OCI-LY1 (cell line): ENCODE results near the gene PCDHB16.

Source experiments
- H2AFZ ChIP-seq: fragments of 200-600 bp; sonication (generic), shearing (Covaris generic); 2 replicates; pipeline ENCODE4 v1.6.0; 2014; ENCODE audit warnings: antibody characterized with exemption, mild to moderate bottlenecking, low read length
- H3F3A ChIP-seq: fragments of 200-600 bp; sonication (generic), shearing (Covaris generic); 2 replicates; pipeline ENCODE4 v1.6.0; 2014; ENCODE audit warnings: mild to moderate bottlenecking, antibody characterized with exemption, low read length, moderate library complexity; ENCODE audit not compliant: insufficient read depth
- H3K27ac ChIP-seq: fragments of 200-600 bp; sonication (generic); 2 replicates; pipeline ENCODE4 v1.5.1; 2014; ENCODE audit warnings: low read length, mixed run types, mild to moderate bottlenecking, low read depth; ENCODE audit not compliant: poor library complexity, severe bottlenecking
- H3K27me3 ChIP-seq: fragments of 200-600 bp; sonication (generic); 2 replicates; pipeline ENCODE4 v1.6.0; 2014; ENCODE audit warnings: antibody characterized with exemption, mild to moderate bottlenecking, low read length, moderate library complexity; ENCODE audit not compliant: insufficient read depth
- H3K36me3 ChIP-seq: fragments of 200-600 bp; sonication (generic); 2 replicates; pipeline ENCODE4 v1.6.1; 2014; ENCODE audit warnings: mild to moderate bottlenecking, antibody characterized with exemption, low read length, moderate library complexity, mixed read lengths; ENCODE audit not compliant: insufficient read depth
- H3K4me1 ChIP-seq: fragments of 200-600 bp; sonication (generic); 2 replicates; pipeline ENCODE4 v1.5.1; 2014; ENCODE audit warnings: mild to moderate bottlenecking, low read length, moderate library complexity; ENCODE audit not compliant: insufficient read depth, severe bottlenecking
- H3K4me2 ChIP-seq: fragments of 200-600 bp; sonication (generic), shearing (Covaris generic); 2 replicates; pipeline ENCODE4 v1.6.1; 2014; ENCODE audit warnings: low read length
- H3K4me3 ChIP-seq: fragments of 200-600 bp; sonication (generic); 2 replicates; pipeline ENCODE4 v1.5.1; 2014; ENCODE audit warnings: low read length, low read depth, mild to moderate bottlenecking, mixed read lengths; ENCODE audit not compliant: poor library complexity, severe bottlenecking
- H3K79me2 ChIP-seq: fragments of 200-600 bp; shearing (Covaris generic); 2 replicates; pipeline ENCODE4 v1.6.1; 2016; ENCODE audit warnings: mixed run types, low read length, mixed read lengths; ENCODE audit not compliant: insufficient read depth
- H3K9ac ChIP-seq: fragments of 200-600 bp; sonication (generic), shearing (Covaris generic); 2 replicates; pipeline ENCODE4 v1.6.1; 2014; ENCODE audit warnings: mild to moderate bottlenecking, low read length, mixed read lengths
- H3K9me2 ChIP-seq: fragments of 200-600 bp; sonication (generic), shearing (Covaris generic); 2 replicates; pipeline ENCODE4 v1.6.1; 2014; ENCODE audit warnings: low read depth, mild to moderate bottlenecking, low read length, mixed read lengths
- H3K9me3 ChIP-seq: fragments of 200-600 bp; shearing (Covaris generic); 2 replicates; pipeline ENCODE4 v1.6.1; 2014; ENCODE audit warnings: low read length, mixed read lengths
- H4K20me1 ChIP-seq: fragments of 200-600 bp; sonication (generic), shearing (Covaris generic); 2 replicates; pipeline ENCODE4 v1.6.0; 2016; ENCODE audit warnings: mild to moderate bottlenecking, low read length; ENCODE audit not compliant: insufficient read depth
- EZH2 ChIP-seq: fragments of 200-600 bp; sonication (generic), shearing (Covaris generic); IDR thresholded peaks from 2 replicates; pipeline ENCODE4 v1.8.0; 2017; ENCODE audit warnings: borderline replicate concordance, mixed run types, mild to moderate bottlenecking, antibody characterized with exemption, low read length, moderate library complexity, mixed read lengths
- TF ChIP-seq, protein P1 (sequence below): fragments of 200-600 bp; sonication (generic), shearing (Covaris generic); IDR thresholded peaks from 2 replicates; pipeline ENCODE4 v1.5.1; 2017; ENCODE audit warnings: mild to moderate bottlenecking, antibody characterized with exemption, low read length, moderate library complexity, mixed read lengths

Gene PCDHB16

DNA sequence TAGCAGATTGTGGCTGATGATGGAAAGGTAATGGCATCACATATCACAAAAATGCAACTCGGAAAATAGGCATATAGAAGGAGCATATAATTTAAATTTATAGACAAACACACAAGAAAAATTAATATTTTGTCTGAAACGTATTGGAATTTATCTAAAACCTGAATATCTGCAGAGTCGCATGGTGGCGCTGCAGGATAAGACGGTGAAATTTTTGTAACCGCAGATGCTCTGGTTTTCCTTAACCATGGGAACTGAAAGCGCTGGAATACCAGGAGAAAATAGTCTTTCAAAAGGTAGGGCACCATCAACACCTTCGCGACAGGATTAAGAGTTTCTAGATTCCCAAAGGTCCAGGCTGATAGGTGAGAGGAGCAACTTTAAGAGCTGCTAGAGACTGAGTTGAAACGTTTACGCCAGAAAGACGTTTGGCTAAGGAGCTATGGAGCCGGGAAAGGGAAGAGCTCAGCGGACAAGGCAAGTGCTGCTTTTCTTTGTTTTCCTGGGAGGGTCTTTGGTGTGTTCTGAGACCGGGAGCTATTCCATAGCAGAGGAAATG is 52.0 kb downstream of the PCDHB16 start:
- Histone ChIP-seq H3K9ac (no peak overlapping the region), H2AFZ (no peak overlapping the region), H3K36me3 (no peaks in the 10 kb centered on the region), H3K79me2 (no peaks in the 10 kb centered on the region), H3K4me3 (no peak overlapping the region), H3K4me2 (no peak overlapping the region), H3K9me3 (peaks cover 8% of the 10 kb centered on the region; the same call in 1 of the 2 replicates), H4K20me1 (no peaks in the 10 kb centered on the region), H3K4me1 (no peaks in the 10 kb centered on the region), H3K27ac (no peak overlapping the region), H3K27me3 (no peaks in the 10 kb centered on the region), H3F3A (no peaks in the 10 kb centered on the region), H3K9me2 (no peaks in the 10 kb centered on the region)
- TF ChIP-seq, protein P1, sequence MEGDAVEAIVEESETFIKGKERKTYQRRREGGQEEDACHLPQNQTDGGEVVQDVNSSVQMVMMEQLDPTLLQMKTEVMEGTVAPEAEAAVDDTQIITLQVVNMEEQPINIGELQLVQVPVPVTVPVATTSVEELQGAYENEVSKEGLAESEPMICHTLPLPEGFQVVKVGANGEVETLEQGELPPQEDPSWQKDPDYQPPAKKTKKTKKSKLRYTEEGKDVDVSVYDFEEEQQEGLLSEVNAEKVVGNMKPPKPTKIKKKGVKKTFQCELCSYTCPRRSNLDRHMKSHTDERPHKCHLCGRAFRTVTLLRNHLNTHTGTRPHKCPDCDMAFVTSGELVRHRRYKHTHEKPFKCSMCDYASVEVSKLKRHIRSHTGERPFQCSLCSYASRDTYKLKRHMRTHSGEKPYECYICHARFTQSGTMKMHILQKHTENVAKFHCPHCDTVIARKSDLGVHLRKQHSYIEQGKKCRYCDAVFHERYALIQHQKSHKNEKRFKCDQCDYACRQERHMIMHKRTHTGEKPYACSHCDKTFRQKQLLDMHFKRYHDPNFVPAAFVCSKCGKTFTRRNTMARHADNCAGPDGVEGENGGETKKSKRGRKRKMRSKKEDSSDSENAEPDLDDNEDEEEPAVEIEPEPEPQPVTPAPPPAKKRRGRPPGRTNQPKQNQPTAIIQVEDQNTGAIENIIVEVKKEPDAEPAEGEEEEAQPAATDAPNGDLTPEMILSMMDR = no peak
- TF ChIP-seq EZH2 = no peak
